Uterus (tissue), 4 donors: ENCODE results near the gene PID1. TPM values are rescaled to one million over a fixed set of nuclear protein-coding genes. Genes with fewer than 3 reads are reported as not detected.

Experiments
- DNase-seq, 2 donors: peaks; one replicate each; pipeline ENCODE4 v3.0.0-alpha.2; 2019 to 2020
- H3K27ac ChIP-seq, 2 donors: fragments of 200-600 bp; sonication (generic); 1 replicate in 1 of 2; 2 replicates in 1 of 2; pipeline ENCODE4 v1.5.1; 2016 to 2018
- H3K27me3 ChIP-seq, 2 donors: fragments of 200-600 bp; sonication (generic); one replicate each; pipeline ENCODE4 v1.5.1; 2018 to 2019; ENCODE audit warnings: control low read depth in 1 of 2
- H3K36me3 ChIP-seq, 2 donors: fragments of 200-600 bp; sonication (generic); one replicate each; pipeline ENCODE4 v1.5.1; 2019; ENCODE audit warnings: control low read depth in 1 of 2
- H3K4me1 ChIP-seq, 2 donors: fragments of 200-600 bp; sonication (generic); one replicate each; pipeline ENCODE4 v1.5.1; 2018 to 2019; ENCODE audit warnings: control low read depth in 1 of 2
- H3K4me3 ChIP-seq, 2 donors: fragments of 200-600 bp; sonication (generic); 1 replicate in 1 of 2; 2 replicates in 1 of 2; pipeline ENCODE4 v1.5.1; 2018 to 2019; ENCODE audit warnings: mild to moderate bottlenecking in 1 of 2
- H3K9me3 ChIP-seq, 2 donors: fragments of 200-600 bp; sonication (generic); one replicate each; pipeline ENCODE4 v1.5.1; 2019; ENCODE audit warnings: control low read depth in 1 of 2
- POLR2A ChIP-seq, 2 donors: fragments of 450-650 bp; IDR thresholded peaks; one replicate each; pipeline ENCODE4 v1.6.1; 2016; ENCODE audit warnings: antibody characterized with exemption in 2 of 2, mild to moderate bottlenecking in 1 of 2, moderate library complexity in 1 of 2
- intact Hi-C: fragments of 100-400 bp; cut with DNase I; formaldehyde crosslinking; loops from one replicate; pipeline ENCODE4 v1.15.1; 2023; ENCODE audit warnings: low total_unique reads
- total RNA-seq, 4 donors: library from RNA; depleted of rRNA in 3 of 4; stranded (reverse); fragments of >200 nt in 3 of 4; gene quantifications; one replicate each; pipeline versions ENCODE4 v1.1.0 to v1.2.4, GENCODE V29; 2014 to 2023
- TF ChIP-seq, protein P1 (sequence below), 4 experiments: fragments of 200-600 bp in 2 of 4; fragments of 450-650 bp in 2 of 4; sonication (generic) in 2 of 4; IDR thresholded peaks; one replicate each; pipeline ENCODE4 v1.5.1; 2016 to 2019; ENCODE audit warnings: antibody characterized with exemption in 4 of 4, mild to moderate bottlenecking in 2 of 4, moderate library complexity in 1 of 4
- donor health status: DM: yes; HTN: yes; CAD: no.

The PID1 gene
- total RNA-seq, 4 donors from 2014 or later = 26.4 to 48.5 (median 37.1) TPM

DNA sequence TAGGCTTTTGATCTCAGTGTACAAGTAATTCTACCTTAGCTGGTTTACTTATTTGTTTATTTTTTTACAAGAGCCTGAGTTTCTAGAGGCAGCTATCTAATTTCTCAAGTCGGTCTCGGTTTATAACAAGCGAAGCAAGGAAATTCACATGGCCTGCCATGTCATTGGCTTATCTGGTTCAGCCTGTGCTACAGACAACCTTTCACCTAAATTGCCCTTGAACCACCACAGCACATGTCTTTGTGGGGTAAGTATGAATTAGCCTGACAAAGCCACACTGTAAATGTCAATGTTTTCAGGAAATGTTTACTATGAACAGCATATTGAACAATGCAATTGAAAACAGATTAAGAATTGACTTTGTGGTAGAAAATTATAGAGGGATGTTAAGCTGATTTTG is 167.1 kb downstream of the PID1 start:
- Histone ChIP-seq H3K36me3 (no peaks in the 10 kb centered on the region), H3K27me3 (no peaks in the 10 kb centered on the region), H3K27ac (no peak overlapping the region), H3K4me3 (no peak overlapping the region), H3K4me1 (no peaks in the 10 kb centered on the region), H3K9me3 (no peaks in the 10 kb centered on the region)
- no peak for DNase-seq
- no peak for TF ChIP-seq POLR2A (IDR thresholded peaks at IDR 0.05)
- TF ChIP-seq, protein P1, sequence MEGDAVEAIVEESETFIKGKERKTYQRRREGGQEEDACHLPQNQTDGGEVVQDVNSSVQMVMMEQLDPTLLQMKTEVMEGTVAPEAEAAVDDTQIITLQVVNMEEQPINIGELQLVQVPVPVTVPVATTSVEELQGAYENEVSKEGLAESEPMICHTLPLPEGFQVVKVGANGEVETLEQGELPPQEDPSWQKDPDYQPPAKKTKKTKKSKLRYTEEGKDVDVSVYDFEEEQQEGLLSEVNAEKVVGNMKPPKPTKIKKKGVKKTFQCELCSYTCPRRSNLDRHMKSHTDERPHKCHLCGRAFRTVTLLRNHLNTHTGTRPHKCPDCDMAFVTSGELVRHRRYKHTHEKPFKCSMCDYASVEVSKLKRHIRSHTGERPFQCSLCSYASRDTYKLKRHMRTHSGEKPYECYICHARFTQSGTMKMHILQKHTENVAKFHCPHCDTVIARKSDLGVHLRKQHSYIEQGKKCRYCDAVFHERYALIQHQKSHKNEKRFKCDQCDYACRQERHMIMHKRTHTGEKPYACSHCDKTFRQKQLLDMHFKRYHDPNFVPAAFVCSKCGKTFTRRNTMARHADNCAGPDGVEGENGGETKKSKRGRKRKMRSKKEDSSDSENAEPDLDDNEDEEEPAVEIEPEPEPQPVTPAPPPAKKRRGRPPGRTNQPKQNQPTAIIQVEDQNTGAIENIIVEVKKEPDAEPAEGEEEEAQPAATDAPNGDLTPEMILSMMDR (IDR thresholded peaks at IDR 0.05) = no peak
- intact Hi-C loops = no loop called here

DNA sequence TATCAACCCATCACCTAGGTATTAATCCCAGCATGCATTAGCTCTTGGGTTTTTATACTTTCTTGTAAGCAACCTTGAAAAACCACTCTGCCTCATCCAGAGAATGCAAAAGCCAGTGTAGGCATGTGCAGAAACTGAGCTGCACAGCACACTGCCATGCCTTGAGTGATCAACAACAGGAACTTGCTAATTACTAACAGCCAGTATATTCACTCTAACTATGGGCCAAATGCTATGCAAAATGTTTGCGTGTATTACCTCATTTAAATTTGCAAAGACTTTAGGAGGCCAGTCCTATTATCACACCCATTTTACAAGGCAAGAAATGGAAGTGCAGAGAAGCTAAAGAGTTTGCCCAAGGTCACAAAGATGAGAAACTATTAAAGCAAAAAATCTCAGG is 169.8 kb downstream of the PID1 start:
- DNase-seq = no peak
- TF ChIP-seq POLR2A (IDR thresholded peaks at IDR 0.05) = no peak
- TF ChIP-seq, protein P1 (IDR thresholded peaks at IDR 0.05) = no peak
- Histone ChIP-seq H3K9me3 (no peaks in the 10 kb centered on the region), H3K4me1 (no peaks in the 10 kb centered on the region), H3K27ac (no peak overlapping the region), H3K4me3 (no peak overlapping the region), H3K27me3 (no peaks in the 10 kb centered on the region), H3K36me3 (no peaks in the 10 kb centered on the region)
- intact Hi-C loops = no loop called here

DNA sequence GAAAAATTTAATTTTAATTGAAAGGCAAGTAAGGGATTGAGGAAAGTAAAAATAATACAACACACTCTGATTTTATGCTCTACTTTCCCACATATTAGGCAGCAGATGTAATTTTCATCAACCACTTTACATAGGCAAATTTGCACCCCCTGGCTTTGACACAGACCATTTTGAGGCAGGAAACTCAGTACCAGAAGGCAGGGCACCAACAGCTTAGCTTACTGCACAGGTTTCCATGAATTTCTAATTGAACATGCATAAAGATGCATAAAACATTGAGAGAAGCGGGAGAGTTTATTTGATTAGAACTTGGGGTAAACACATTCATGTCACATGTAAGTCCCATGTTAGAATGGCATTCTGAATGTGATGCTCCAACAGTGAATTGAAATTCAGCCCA is 171.9 kb downstream of the PID1 start:
- H3K4me1 ChIP-seq = no peaks in the 10 kb centered on the region
- no peaks in the 10 kb centered on the region for H3K36me3 ChIP-seq
- no peaks in the 10 kb centered on the region for H3K27me3 ChIP-seq
- intact Hi-C loops = no loop called here
- H3K27ac ChIP-seq = no peak overlapping the region
- TF ChIP-seq, protein P1 (IDR thresholded peaks at IDR 0.05) = no peak
- no peak for TF ChIP-seq POLR2A (IDR thresholded peaks at IDR 0.05)
- DNase-seq = no peak
- H3K9me3 ChIP-seq = no peaks in the 10 kb centered on the region
- no peak overlapping the region for H3K4me3 ChIP-seq

DNA sequence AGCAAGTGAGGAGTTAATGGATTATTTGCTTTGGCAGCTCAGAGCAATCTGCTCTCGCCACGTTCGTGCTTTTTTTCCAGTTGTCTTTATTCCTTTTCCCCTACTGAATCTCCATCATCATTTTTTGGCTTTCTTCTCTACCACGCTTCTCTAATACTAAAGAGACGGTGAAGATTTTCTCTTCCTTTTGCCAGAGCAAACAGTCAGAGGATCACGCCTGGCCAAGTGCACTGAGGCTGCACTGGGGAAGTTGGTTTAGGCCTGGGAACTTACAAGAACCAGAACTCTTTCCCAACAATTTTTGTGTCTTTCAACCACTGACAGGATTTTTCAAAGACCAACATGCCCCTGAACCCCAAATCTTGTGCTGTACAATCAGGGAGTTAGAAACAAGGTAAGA is 172.3 kb downstream of the PID1 start:
- no peak overlapping the region for H3K4me3 ChIP-seq
- intact Hi-C loops = no loop called here
- DNase-seq = no peak
- H3K4me1 ChIP-seq = no peaks in the 10 kb centered on the region
- no peaks in the 10 kb centered on the region for H3K27me3 ChIP-seq
- no peaks in the 10 kb centered on the region for H3K9me3 ChIP-seq
- no peak overlapping the region for H3K27ac ChIP-seq
- no peaks in the 10 kb centered on the region for H3K36me3 ChIP-seq
- TF ChIP-seq, protein P1 (IDR thresholded peaks at IDR 0.05) = no peak
- no peak for TF ChIP-seq POLR2A (IDR thresholded peaks at IDR 0.05)

DNA sequence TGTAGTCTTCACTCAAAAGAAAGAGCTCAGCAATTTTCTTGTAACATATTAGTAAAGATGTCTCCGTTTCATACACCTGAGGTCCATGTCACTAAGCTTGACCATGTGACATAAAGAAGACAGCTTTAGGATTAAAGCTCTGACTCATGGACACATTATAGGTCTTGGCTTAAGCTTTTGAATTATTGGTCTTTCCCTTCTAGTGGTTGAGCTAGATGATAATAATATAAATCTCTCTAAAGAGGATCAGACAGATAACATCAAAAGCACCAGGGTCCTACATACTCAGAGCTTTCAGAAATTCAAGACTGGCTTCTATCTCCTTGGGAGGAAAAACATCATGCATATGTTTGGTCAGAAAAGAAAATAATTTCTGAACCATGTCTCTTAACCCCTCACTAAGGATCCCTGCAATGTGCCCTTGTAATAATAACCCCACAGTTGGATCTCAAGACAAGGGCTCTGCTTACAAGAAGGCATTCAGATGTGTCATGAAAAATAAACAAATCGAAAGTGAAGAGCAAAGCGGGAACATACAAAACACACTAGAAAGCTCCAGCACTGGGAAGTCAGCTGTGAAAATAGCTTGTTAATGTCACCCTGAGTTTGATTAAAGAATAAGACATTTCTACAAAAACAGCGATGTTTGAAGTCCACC is 174.5 kb downstream of the PID1 start:
- Histone ChIP-seq H3K27ac (no peak overlapping the region), H3K4me1 (no peaks in the 10 kb centered on the region), H3K4me3 (no peak overlapping the region), H3K9me3 (no peaks in the 10 kb centered on the region), H3K36me3 (no peaks in the 10 kb centered on the region), H3K27me3 (no peaks in the 10 kb centered on the region)
- DNase-seq = no peak
- intact Hi-C loops = no loop called here
- TF ChIP-seq, protein P1 (IDR thresholded peaks at IDR 0.05) = no peak
- TF ChIP-seq POLR2A (IDR thresholded peaks at IDR 0.05) = no peak
